SK-N-SH (cell line): Measurements from ENCODE around the gene HUWE1. TPM values are rescaled to one million over a fixed set of nuclear protein-coding genes. Genes with fewer than 3 reads are reported as not detected.

ENCODE experiments used
- CTCF ChIA-PET: fragments of 300-600, 350-600 bp; formaldehyde crosslinking; extraction: SDS; loops from one replicate; lab custom pipeline; 2021; lab: Yijun Ruan, JAX
- POLR2A ChIA-PET: fragments of 350-600 bp; sonication (Branson Sonifier 250); formaldehyde crosslinking; extraction: SDS; loops from one replicate; lab custom pipeline; 2020; ENCODE audit warnings: antibody characterized with exemption, inconsistent platforms; lab: Yijun Ruan, JAX
- DNase-seq: peaks from one replicate; pipeline ENCODE4 v3.0.0; 2012
- H2AFZ ChIP-seq: fragments of 200-600 bp; sonication (generic); 2 replicates; pipeline ENCODE4 v1.8.1; 2016; ENCODE audit warnings: antibody characterized with exemption, mild to moderate bottlenecking, low read depth
- H3F3A ChIP-seq: fragments of 200-600 bp; sonication (generic); replicated peaks from 2 replicates; pipeline ENCODE3; 2016; ENCODE audit warnings: antibody characterized with exemption, mild to moderate bottlenecking; ENCODE audit not compliant: insufficient read depth
- H3K27ac ChIP-seq, 2 experiments: fragments of 200-500 bp in 1 of 2; fragments of 200-600 bp in 1 of 2; sonication (Bioruptor generic) in 1 of 2; sonication (generic), shearing (Covaris generic) in 1 of 2; 2 replicates each; pipeline versions ENCODE4 v1.5.1 to v1.6.1; 2014 to 2016; ENCODE audit warnings: low read depth in 2 of 2, inconsistent platforms in 1 of 2, low read length in 1 of 2, mild to moderate bottlenecking in 1 of 2, mixed read lengths in 1 of 2
- H3K27me3 ChIP-seq: fragments of 200-600 bp; sonication (generic), shearing (Covaris generic); 2 replicates; pipeline ENCODE4 v1.6.1; 2016; ENCODE audit warnings: mixed run types; ENCODE audit not compliant: insufficient read depth
- H3K36me3 ChIP-seq, 2 experiments: fragments of 200-500 bp in 1 of 2; fragments of 200-600 bp in 1 of 2; sonication (Bioruptor generic) in 1 of 2; sonication (generic) in 1 of 2; replicated peaks in 1 of 2; 2 replicates each; pipeline versions ENCODE3 to v1.5.1; 2014 to 2016; ENCODE audit warnings: low read length in 1 of 2, mild to moderate bottlenecking in 1 of 2; ENCODE audit not compliant: insufficient read depth in 2 of 2, control insufficient read depth in 1 of 2
- H3K4me1 ChIP-seq, 2 experiments: fragments of 200-500 bp in 1 of 2; fragments of 200-600 bp in 1 of 2; sonication (Bioruptor generic) in 1 of 2; sonication (generic), shearing (Covaris generic) in 1 of 2; 2 replicates each; pipeline versions ENCODE4 v1.5.1 to v1.6.1; 2014 to 2016; ENCODE audit warnings: low read depth in 1 of 2, low read length in 1 of 2, mixed run types in 1 of 2; ENCODE audit not compliant: insufficient read depth in 2 of 2, control insufficient read depth in 1 of 2
- H3K4me2 ChIP-seq: fragments of 200-600 bp; sonication (generic), shearing (Covaris generic); 2 replicates; pipeline ENCODE4 v1.6.1; 2017; ENCODE audit warnings: mixed run types
- H3K4me3 ChIP-seq, 2 experiments: fragments of 200-500 bp in 1 of 2; fragments of 200-600 bp in 1 of 2; sonication (Bioruptor generic) in 1 of 2; sonication (generic), shearing (Covaris generic) in 1 of 2; 2 replicates each; pipeline versions ENCODE4 v1.5.1 to v1.8.1; 2014 to 2016; ENCODE audit warnings: low read depth in 2 of 2, inconsistent platforms in 1 of 2, low read length in 1 of 2, mild to moderate bottlenecking in 1 of 2, mixed read lengths in 1 of 2, moderate library complexity in 1 of 2
- H3K79me2 ChIP-seq: fragments of 200-600 bp; sonication (generic); 2 replicates; pipeline ENCODE4 v1.8.1; 2017; ENCODE audit warnings: mild to moderate bottlenecking; ENCODE audit not compliant: insufficient read depth
- H3K9ac ChIP-seq: fragments of 200-600 bp; sonication (generic); 2 replicates; pipeline ENCODE4 v1.6.1; 2017; ENCODE audit warnings: mixed run types
- H3K9me2 ChIP-seq: fragments of 200-600 bp; sonication (generic); 2 replicates; pipeline ENCODE4 v1.6.1; 2017; ENCODE audit warnings: mixed run types
- H3K9me3 ChIP-seq: fragments of 200-600 bp; sonication (generic); 2 replicates; pipeline ENCODE4 v1.6.1; 2017; ENCODE audit warnings: mixed run types, mild to moderate bottlenecking, moderate library complexity
- H4K20me1 ChIP-seq: fragments of 200-600 bp; sonication (generic); 2 replicates; pipeline ENCODE4 v1.6.1; 2017; ENCODE audit warnings: mild to moderate bottlenecking, mixed run types; ENCODE audit not compliant: insufficient read depth
- CHD2 ChIP-seq: fragments of 150-350 bp; IDR thresholded peaks from 2 replicates; pipeline ENCODE4 v1.6.1; 2018; ENCODE audit warnings: low read length; ENCODE audit not compliant: partially characterized antibody
- EP300 ChIP-seq, 2 experiments: IDR thresholded peaks; 2 replicates each; pipeline versions ENCODE4 v1.4.0 to v1.6.1; 2012; ENCODE audit warnings: borderline replicate concordance in 1 of 2, low read depth in 1 of 2, low read length in 1 of 2
- FOXJ3 ChIP-seq: sonication (generic); formaldehyde crosslinking; IDR thresholded peaks from 2 replicates; pipeline ENCODE4 v1.5.1; 2020; ENCODE audit warnings: mild to moderate bottlenecking, missing genetic modification reagents
- FOXM1 ChIP-seq: IDR thresholded peaks from 2 replicates; pipeline ENCODE4 v1.4.0; 2012; ENCODE audit warnings: low read depth, mild to moderate bottlenecking
- GABPA ChIP-seq: IDR thresholded peaks from 2 replicates; pipeline ENCODE4 v1.4.0; 2012; ENCODE audit warnings: low read depth, mild to moderate bottlenecking
- GATA2 ChIP-seq: sonication (generic); formaldehyde crosslinking; IDR thresholded peaks from 2 replicates; pipeline ENCODE4 v1.5.0; 2020; ENCODE audit warnings: mild to moderate bottlenecking, missing genetic modification reagents
- JUND ChIP-seq: IDR thresholded peaks from 2 replicates; pipeline ENCODE4 v1.4.0; 2012
- MAX ChIP-seq: IDR thresholded peaks from 2 replicates; pipeline ENCODE4 v1.4.0; 2012; ENCODE audit warnings: low read depth
- MXI1 ChIP-seq: IDR thresholded peaks from 2 replicates; pipeline ENCODE4 v1.6.1; 2012; ENCODE audit warnings: mild to moderate bottlenecking, low read depth, low read length, improper control_type of control experiment
- NFIC ChIP-seq: IDR thresholded peaks from 2 replicates; pipeline ENCODE4 v1.4.0; 2012; ENCODE audit warnings: borderline replicate concordance
- POLR2AphosphoS5 ChIP-seq: IDR thresholded peaks from 2 replicates; pipeline ENCODE4 v1.6.1; 2012; ENCODE audit warnings: low read depth, low read length
- RAD21 ChIP-seq: IDR thresholded peaks from 2 replicates; pipeline ENCODE4 v1.6.1; 2012; ENCODE audit warnings: mild to moderate bottlenecking, low read length
- RFX5 ChIP-seq: IDR thresholded peaks from 2 replicates; pipeline ENCODE4 v1.6.1; 2012; ENCODE audit warnings: mild to moderate bottlenecking, improper control_type of control experiment, low read length
- SIN3A ChIP-seq: IDR thresholded peaks from 2 replicates; pipeline ENCODE4 v1.6.1; 2012; ENCODE audit warnings: low read depth, mild to moderate bottlenecking, low read length, moderate library complexity, borderline replicate concordance
- TCF12 ChIP-seq: IDR thresholded peaks from 2 replicates; pipeline ENCODE4 v1.4.0; 2012
- TEAD4 ChIP-seq: IDR thresholded peaks from 2 replicates; pipeline ENCODE4 v1.4.0; 2012; ENCODE audit warnings: mild to moderate bottlenecking, borderline replicate concordance; ENCODE audit not compliant: insufficient read depth
- USF2 ChIP-seq: fragments of 150-350 bp; IDR thresholded peaks from 2 replicates; pipeline ENCODE4 v1.6.1; 2017; ENCODE audit warnings: antibody characterized with exemption, low read length, low read depth, borderline replicate concordance
- YY1 ChIP-seq: IDR thresholded peaks from 2 replicates; pipeline ENCODE4 v1.4.0; 2012; ENCODE audit warnings: low read depth, mild to moderate bottlenecking
- ZBTB33 ChIP-seq: IDR thresholded peaks from 2 replicates; pipeline ENCODE4 v1.4.0; 2012; ENCODE audit warnings: low read depth, borderline replicate concordance
- WGBS: methylation state at CpG from one replicate; pipeline ENCODE4 v1.1.6; 2017; ENCODE audit warnings: low lambda C conversion rate; 5-methylcytosine and 5-hydroxymethylcytosine counted together
- polyA plus RNA-seq, 3 experiments: library from polyadenylated mRNA; depleted of rRNA; stranded (reverse); fragments of >200 nt; gene quantifications; 2 replicates each; pipeline ENCODE4 v1.2.3, GENCODE V29; 2012

Gene HUWE1
- polyA plus RNA-seq, 1 of the 3 experiments (the other 2 are of a cell fraction): 43.4 TPM

- no peaks in the 10 kb centered on the region for H3F3A ChIP-seq
- H3K4me2 ChIP-seq: no peak overlapping the region
- no peak overlapping the region for H3K27ac ChIP-seq
- peaks cover 4% of the 10 kb centered on the region; the same call in 1 of the 2 replicates for H3K79me2 ChIP-seq
- DNase-seq: no peak
- no peaks in the 10 kb centered on the region for H3K9me3 ChIP-seq
- H3K9me2 ChIP-seq: no peaks in the 10 kb centered on the region
- H3K4me1 ChIP-seq: no peaks in the 10 kb centered on the region
- 44% methylated on average over 4 of the region's 4 CpGs for WGBS
- TF ChIP-seq GATA2 (CRISPR knock-in tag) (no peak), MAX (no peak), ZBTB33 (no peak), FOXJ3 (no peak), JUND (no peak), CHD2 (no peak), MXI1 (no peak), RFX5 (no peak), FOXM1 (no peak), POLR2AphosphoS5 (no peak), YY1 (no peak), USF2 (no peak), RAD21 (no peak), TEAD4 (no peak)
- H2AFZ ChIP-seq: no peak overlapping the region
- no peak overlapping the region for H3K9ac ChIP-seq
- peaks cover 32 to 78% of the 10 kb centered on the region in 2 experiments for H3K36me3 ChIP-seq
- no peak overlapping the region for H3K4me3 ChIP-seq
- ChIA-PET CTCF (interaction anchor here (1.1 to 1.8 kb wide), 2 partner anchors 12 to 250 kb away, joined by 3 to 4 read pairs; no protein-coding TSS in a partner anchor), POLR2A (no interaction called here)
- H3K27me3 ChIP-seq: no peaks in the 10 kb centered on the region; the same call in 1 of the 2 replicates
- no peaks in the 10 kb centered on the region for H4K20me1 ChIP-seq
Observed at GRCh38 chrX:53563324-53563723, 123.2 kb downstream of the HUWE1 start.

GRCh38 chrX:53561912-53562311 is 124.6 kb downstream of the HUWE1 start:
- Histone ChIP-seq H3K9me2 (no peaks in the 10 kb centered on the region), H4K20me1 (no peaks in the 10 kb centered on the region), H3K4me3 (no peak overlapping the region), H3K9me3 (no peaks in the 10 kb centered on the region), H3K27ac (no peak overlapping the region), H3F3A (no peaks in the 10 kb centered on the region), H3K9ac (no peak overlapping the region), H3K27me3 (no peaks in the 10 kb centered on the region; the same call in 1 of the 2 replicates), H2AFZ (no peak overlapping the region), H3K4me2 (no peak overlapping the region), H3K36me3 (peaks cover 42 to 79% of the 10 kb centered on the region in 2 experiments), H3K79me2 (peaks cover 4% of the 10 kb centered on the region; the same call in 1 of the 2 replicates), H3K4me1 (no peaks in the 10 kb centered on the region)
- ChIA-PET POLR2A (no interaction called here), CTCF (no interaction called here)
- WGBS: 58% methylated on average over 2 of the region's 3 CpGs
- TF ChIP-seq SIN3A (no peak), NFIC (no peak), GABPA (no peak), MAX (no peak), TCF12 (no peak), USF2 (no peak), ZBTB33 (no peak), EP300 (IDR thresholded peaks at IDR 0.05; ENCODE audit: borderline replicate concordance in 1 of 2, low read depth in 1 of 2, low read length in 1 of 2) (no peak), RFX5 (no peak), POLR2AphosphoS5 (no peak)
- DNase-seq: no peak
